BE2C (cell line): ENCODE data around the gene TRABD2A.

Source experiments
- DNase-seq: peaks from one replicate; pipeline ENCODE4 v3.0.0-alpha.2; 2020
- H3K27me3 ChIP-seq: fragments of 250-450 bp; sonication (Bioruptor Pico); 2 replicates; pipeline ENCODE4 v1.5.1; 2020; ENCODE audit warnings: mild to moderate bottlenecking
- H3K36me3 ChIP-seq: fragments of 250-450 bp; sonication (Bioruptor Pico); 2 replicates; pipeline ENCODE4 v1.5.1; 2020; ENCODE audit warnings: mild to moderate bottlenecking
- H3K4me1 ChIP-seq: fragments of 250-450 bp; sonication (Bioruptor Pico); 2 replicates; pipeline ENCODE4 v1.5.1; 2020
- H3K4me3 ChIP-seq: 2 replicates; pipeline ENCODE4 v1.5.1; 2011; ENCODE audit warnings: low read depth, low read length
- H3K9me3 ChIP-seq: fragments of 250-450 bp; sonication (Bioruptor Pico); 2 replicates; pipeline ENCODE4 v1.5.1; 2020
- CTCF ChIP-seq: IDR thresholded peaks from 2 replicates; pipeline ENCODE4 v1.5.1; 2012; ENCODE audit warnings: mild to moderate bottlenecking, low read depth, low read length

The TRABD2A gene

GRCh38 chr2:84897773-84898172 is 16.9 kb upstream of the TRABD2A start:
- Histone ChIP-seq H3K27me3 (no peaks in the 10 kb centered on the region), H3K9me3 (no peaks in the 10 kb centered on the region), H3K4me1 (no peaks in the 10 kb centered on the region), H3K36me3 (no peaks in the 10 kb centered on the region), H3K4me3 (no peak overlapping the region)
- DNase-seq: no peak
- no peak for TF ChIP-seq CTCF

- no peaks in the 10 kb centered on the region for H3K36me3 ChIP-seq
- H3K4me1 ChIP-seq: no peaks in the 10 kb centered on the region
- no peaks in the 10 kb centered on the region for H3K27me3 ChIP-seq
- H3K9me3 ChIP-seq: no peaks in the 10 kb centered on the region
- no peak overlapping the region for H3K4me3 ChIP-seq
- DNase-seq: no peak
- TF ChIP-seq CTCF: no peak
These were observed 15.7 kb upstream of the TRABD2A start for GRCh38 chr2:84896567-84896966.

GRCh38 chr2:84894758-84895520 is 14.1 kb upstream of the TRABD2A start:
- no peak for DNase-seq
- Histone ChIP-seq H3K36me3 (no peaks in the 10 kb centered on the region), H3K9me3 (no peaks in the 10 kb centered on the region), H3K27me3 (no peaks in the 10 kb centered on the region), H3K4me3 (no peak overlapping the region), H3K4me1 (no peaks in the 10 kb centered on the region)
- no peak for TF ChIP-seq CTCF

- no peak for DNase-seq
- no peaks in the 10 kb centered on the region for H3K27me3 ChIP-seq
- no peaks in the 10 kb centered on the region for H3K4me1 ChIP-seq
- no peaks in the 10 kb centered on the region for H3K9me3 ChIP-seq
- no peak overlapping the region for H3K4me3 ChIP-seq
- TF ChIP-seq CTCF: no peak
- no peaks in the 10 kb centered on the region for H3K36me3 ChIP-seq
These were observed 13.3 kb upstream of the TRABD2A start for GRCh38 chr2:84894131-84894586.

- H3K27me3 ChIP-seq: no peaks in the 10 kb centered on the region
- no peak for TF ChIP-seq CTCF
- DNase-seq: no peak
These were observed 10.6 kb upstream of the TRABD2A start for GRCh38 chr2:84891355-84892010.

GRCh38 chr2:84889332-84889731 is 8.4 kb upstream of the TRABD2A start:
- no peak for DNase-seq
- no peak for TF ChIP-seq CTCF
- Histone ChIP-seq H3K9me3 (no peaks in the 10 kb centered on the region), H3K4me3 (no peak overlapping the region), H3K27me3 (no peaks in the 10 kb centered on the region), H3K4me1 (no peaks in the 10 kb centered on the region), H3K36me3 (no peaks in the 10 kb centered on the region)

More at GRCh38 chr2:84891355-84892010, 10.6 kb upstream of the TRABD2A start:
- H3K9me3 ChIP-seq: no peaks in the 10 kb centered on the region
- H3K4me3 ChIP-seq: no peak overlapping the region
- H3K36me3 ChIP-seq: no peaks in the 10 kb centered on the region
- no peaks in the 10 kb centered on the region for H3K4me1 ChIP-seq
